DND-41 (cell line): ENCODE measurements around the gene PCBP4.

Experiments
- ATAC-seq: fragments of 200-7000 bp; cut with Tn5 transposase; 3 replicates; pipeline ENCODE4 v1.9.1; 2021; ENCODE audit warnings: low read depth; ENCODE audit not compliant: insufficient read depth
- DNase-seq: peaks from one replicate; pipeline ENCODE4 v3.0.0-alpha.2; 2020
- H2AFZ ChIP-seq: 2 replicates; pipeline ENCODE4 v1.6.0; 2012; ENCODE audit warnings: low read depth, low read length
- H3K27ac ChIP-seq: 2 replicates; pipeline ENCODE4 v1.5.1; 2012; ENCODE audit warnings: low read length, inconsistent platforms
- H3K27me3 ChIP-seq: fragments of 200-600 bp; sonication (generic); 2 replicates; pipeline ENCODE4 v1.6.0; 2012; ENCODE audit warnings: low read length, mild to moderate bottlenecking, inconsistent platforms; ENCODE audit not compliant: insufficient read depth, poor library complexity
- H3K36me3 ChIP-seq: 2 replicates; pipeline ENCODE4 v1.5.1; 2012; ENCODE audit warnings: low read length, inconsistent platforms; ENCODE audit not compliant: insufficient read depth
- H3K4me1 ChIP-seq: 2 replicates; pipeline ENCODE4 v1.5.1; 2012; ENCODE audit warnings: mild to moderate bottlenecking, low read length; ENCODE audit not compliant: insufficient read depth
- H3K4me2 ChIP-seq: 2 replicates; pipeline ENCODE4 v1.6.0; 2012; ENCODE audit warnings: mild to moderate bottlenecking, moderate library complexity, low read length, inconsistent platforms; ENCODE audit not compliant: insufficient read depth
- H3K4me3 ChIP-seq, 2 experiments: fragments of 200-600 bp in 1 of 2; shearing (Covaris generic) in 1 of 2; 2 replicates each; pipeline ENCODE4 v1.5.1; 2012 to 2016; ENCODE audit warnings: inconsistent platforms in 2 of 2, low read length in 2 of 2, mild to moderate bottlenecking in 2 of 2, low read depth in 1 of 2, moderate library complexity in 1 of 2
- H3K79me2 ChIP-seq: 2 replicates; pipeline ENCODE4 v1.6.0; 2012; ENCODE audit warnings: low read length, inconsistent platforms; ENCODE audit not compliant: insufficient read depth
- H3K9ac ChIP-seq: 2 replicates; pipeline ENCODE4 v1.6.0; 2012; ENCODE audit warnings: low read depth, mild to moderate bottlenecking, inconsistent platforms, low read length, moderate library complexity
- H3K9me3 ChIP-seq: 2 replicates; pipeline ENCODE4 v1.5.1; 2012; ENCODE audit warnings: low read length, moderate library complexity, mild to moderate bottlenecking, inconsistent platforms; ENCODE audit not compliant: insufficient read depth, severe bottlenecking
- H4K20me1 ChIP-seq: 2 replicates; pipeline ENCODE4 v1.6.0; 2012; ENCODE audit warnings: low read length; ENCODE audit not compliant: insufficient read depth
- CTCF ChIP-seq: IDR thresholded peaks from 2 replicates; pipeline ENCODE4 v1.5.1; 2012; ENCODE audit warnings: borderline replicate concordance, low read length, moderate library complexity, mild to moderate bottlenecking; ENCODE audit not compliant: poor library complexity, severe bottlenecking; ENCODE audit errors: extremely low read depth
- EZH2 ChIP-seq: IDR thresholded peaks from 3 replicates; pipeline ENCODE4 v1.6.1; 2012; ENCODE audit warnings: borderline replicate concordance, low read depth, mild to moderate bottlenecking, moderate library complexity, low read length, inconsistent platforms; ENCODE audit not compliant: severe bottlenecking

PCBP4 gene

GRCh38 chr3:51927061-51927977, 39.9 kb downstream of the PCBP4 start:
- Histone ChIP-seq H3K27me3 (no peaks in the 10 kb centered on the region), H3K4me3 (no peak overlapping the region), H3K36me3 (no peaks in the 10 kb centered on the region), H3K79me2 (no peaks in the 10 kb centered on the region), H3K9me3 (no peaks in the 10 kb centered on the region), H3K9ac (no peak overlapping the region), H3K4me2 (no peak overlapping the region), H4K20me1 (peaks cover 4% of the 10 kb centered on the region; the same call in 1 of the 2 replicates), H2AFZ (no peak overlapping the region), H3K4me1 (no peaks in the 10 kb centered on the region), H3K27ac (no peak overlapping the region)
- TF ChIP-seq CTCF (no peak), EZH2 (no peak)
- no peak for ATAC-seq
- no peak for DNase-seq

GRCh38 chr3:51921081-51921578, 46.1 kb downstream of the PCBP4 start:
- ATAC-seq: no peak
- Histone ChIP-seq H3K4me1 (no peaks in the 10 kb centered on the region), H3K27me3 (no peaks in the 10 kb centered on the region), H3K4me2 (no peak overlapping the region), H3K79me2 (no peaks in the 10 kb centered on the region), H3K27ac (no peak overlapping the region), H4K20me1 (no peaks in the 10 kb centered on the region), H3K9ac (no peak overlapping the region), H2AFZ (no peak overlapping the region), H3K4me3 (no peak overlapping the region), H3K9me3 (no peaks in the 10 kb centered on the region), H3K36me3 (no peaks in the 10 kb centered on the region)
- TF ChIP-seq CTCF (no peak), EZH2 (no peak)
- DNase-seq: no peak

GRCh38 chr3:51916418-51916817, 50.8 kb downstream of the PCBP4 start:
- DNase-seq (no peak), ATAC-seq (no peak)
- Histone ChIP-seq H3K36me3 (no peaks in the 10 kb centered on the region), H3K27me3 (no peaks in the 10 kb centered on the region), H4K20me1 (no peaks in the 10 kb centered on the region), H3K79me2 (no peaks in the 10 kb centered on the region), H2AFZ (no peak overlapping the region), H3K27ac (no peak overlapping the region), H3K9me3 (no peaks in the 10 kb centered on the region), H3K9ac (no peak overlapping the region), H3K4me3 (no peak overlapping the region), H3K4me2 (no peak overlapping the region), H3K4me1 (no peaks in the 10 kb centered on the region)
- no peak for TF ChIP-seq EZH2
- TF ChIP-seq CTCF: no peak
